HCT116 (cell line): ENCODE results near the gene CETN1. TPM values are rescaled to one million over a fixed set of nuclear protein-coding genes. Genes with fewer than 3 reads are reported as not detected.

ENCODE experiments used
- ATAC-seq: fragments of 200-7000 bp; cut with Tn5 transposase; 2 replicates; pipeline ENCODE4 v1.9.1; 2020; ENCODE audit warnings: mild to moderate bottlenecking, moderate library complexity
- BruUV-seq: library from RNA; stranded (reverse); fragments of 400-500 nt; replicated peaks from 2 replicates; lab custom pipeline; 2021; lab: Mats Ljungman, UMichigan
- CTCF ChIA-PET: fragments of 300-600 bp; sonication (Branson Sonifier 250); formaldehyde crosslinking; loops from one replicate; lab custom pipeline; 2021; ENCODE audit warnings: antibody characterized with exemption; lab: Charles Lee
- POLR2A ChIA-PET: fragments of 300-600, 350-600 bp; sonication (Branson Sonifier 250); formaldehyde crosslinking; loops from one replicate; lab custom pipeline; 2021; ENCODE audit warnings: antibody characterized with exemption; lab: Charles Lee
- RAD21 ChIA-PET, 2 experiments: fragments of 300-600 bp; sonication (Branson Sonifier 250); formaldehyde crosslinking; loops; one replicate each; lab custom pipeline; 2023; ENCODE audit warnings: low total read pairs in 2 of 2; ENCODE audit not compliant: uncharacterized antibody in 2 of 2, unreplicated experiment in 2 of 2, low non-redundant PET in 1 of 2; lab: Charles Lee
- DNase-seq: peaks from one replicate; pipeline ENCODE4 v3.0.0-alpha.2; 2010; ENCODE audit warnings: low read depth, low spot score
- H2AFZ ChIP-seq: fragments of 200-600 bp; shearing (Covaris generic), sonication (generic); 2 replicates; pipeline ENCODE4 v1.6.1; 2017; ENCODE audit warnings: low read depth, mixed run types, mixed read lengths, antibody characterized with exemption, low read length; ENCODE audit not compliant: poor library complexity, severe bottlenecking
- H3K27ac ChIP-seq: 2 replicates; pipeline ENCODE4 v1.5.1; 2012; ENCODE audit warnings: low read depth, low read length
- H3K27me3 ChIP-seq: fragments of 200-600 bp; sonication (generic); 2 replicates; pipeline ENCODE4 v1.6.1; 2016; ENCODE audit warnings: mixed run types, low read length, mixed read lengths; ENCODE audit not compliant: insufficient read depth
- H3K36me3 ChIP-seq, 2 experiments: fragments of 200-500 bp in 1 of 2; fragments of 200-600 bp in 1 of 2; sonication (Bioruptor generic) in 1 of 2; sonication (generic) in 1 of 2; 2 replicates each; pipeline versions ENCODE4 v1.5.1 to v1.6.1; 2014 to 2016; ENCODE audit warnings: low read length in 2 of 2, inconsistent platforms in 1 of 2, mixed read lengths in 1 of 2, mixed run types in 1 of 2; ENCODE audit not compliant: insufficient read depth in 2 of 2, control insufficient read depth in 1 of 2
- H3K4me1 ChIP-seq, 2 experiments: fragments of 200-600 bp in 1 of 2; sonication (generic) in 1 of 2; 2 replicates each; pipeline versions ENCODE4 v1.5.1 to v1.6.1; 2012 to 2017; ENCODE audit warnings: low read length in 2 of 2, inconsistent platforms in 1 of 2, mild to moderate bottlenecking in 1 of 2, mixed read lengths in 1 of 2, mixed run types in 1 of 2, moderate library complexity in 1 of 2; ENCODE audit not compliant: insufficient read depth in 2 of 2, control insufficient read depth in 1 of 2
- H3K4me2 ChIP-seq: fragments of 200-600 bp; sonication (generic); 2 replicates; pipeline ENCODE4 v1.6.1; 2017; ENCODE audit warnings: mixed run types, low read length, mixed read lengths
- H3K4me3 ChIP-seq, 2 experiments: fragments of 200-600 bp in 1 of 2; sonication (generic) in 1 of 2; replicated peaks in 1 of 2; 2 replicates each; pipeline ENCODE4 v1.5.1; 2011 to 2016; ENCODE audit warnings: low read length in 2 of 2, control low read depth in 1 of 2, low read depth in 1 of 2, mild to moderate bottlenecking in 1 of 2, mixed read lengths in 1 of 2, mixed run types in 1 of 2
- H3K79me2 ChIP-seq: fragments of 200-600 bp; sonication (generic); 2 replicates; pipeline ENCODE4 v1.6.1; 2017; ENCODE audit warnings: mild to moderate bottlenecking, mixed run types, low read length, moderate library complexity, mixed read lengths; ENCODE audit not compliant: insufficient read depth
- H3K9ac ChIP-seq: fragments of 200-600 bp; sonication (generic); 2 replicates; pipeline ENCODE4 v1.6.1; 2016; ENCODE audit warnings: low read length, mixed read lengths
- H3K9me2 ChIP-seq: fragments of 200-600 bp; sonication (generic), shearing (Covaris generic); 2 replicates; pipeline ENCODE4 v1.6.1; 2017; ENCODE audit warnings: mixed run types, mild to moderate bottlenecking, moderate library complexity; ENCODE audit not compliant: insufficient read depth
- H3K9me3 ChIP-seq, 2 experiments: fragments of 200-500 bp in 1 of 2; fragments of 200-600 bp in 1 of 2; sonication (Bioruptor generic) in 1 of 2; sonication (generic) in 1 of 2; 2 replicates each; pipeline ENCODE4 v1.6.1; 2014 to 2017; ENCODE audit warnings: low read length in 2 of 2, mixed read lengths in 2 of 2, inconsistent platforms in 1 of 2, low read depth in 1 of 2, mild to moderate bottlenecking in 1 of 2, mixed run types in 1 of 2, moderate library complexity in 1 of 2; ENCODE audit not compliant: control insufficient read depth in 1 of 2, insufficient read depth in 1 of 2
- H4K20me1 ChIP-seq: fragments of 200-600 bp; sonication (generic), shearing (Covaris generic); 2 replicates; pipeline ENCODE4 v1.6.1; 2017; ENCODE audit warnings: mixed run types, mild to moderate bottlenecking, moderate library complexity; ENCODE audit not compliant: insufficient read depth
- CBX3 ChIP-seq: IDR thresholded peaks from 2 replicates; pipeline ENCODE4 v1.6.1; 2012; ENCODE audit warnings: low read depth
- CEBPB ChIP-seq: IDR thresholded peaks from 2 replicates; pipeline ENCODE4 v1.6.1; 2012; ENCODE audit warnings: low read depth
- EGR1 ChIP-seq: IDR thresholded peaks from 2 replicates; pipeline ENCODE4 v1.6.1; 2012; ENCODE audit warnings: low read depth
- ELF1 ChIP-seq: IDR thresholded peaks from 2 replicates; pipeline ENCODE4 v1.6.1; 2012; ENCODE audit warnings: low read depth, borderline replicate concordance
- EZH2 ChIP-seq: fragments of 200-600 bp; sonication (generic); IDR thresholded peaks from 2 replicates; pipeline ENCODE4 v1.6.1; 2017; ENCODE audit warnings: antibody characterized with exemption, mixed run types
- EZH2phosphoT487 ChIP-seq: fragments of 200-600 bp; IDR thresholded peaks from 2 replicates; pipeline ENCODE4 v1.6.1; 2018; ENCODE audit warnings: antibody characterized with exemption, borderline replicate concordance
- FOSL1 ChIP-seq: IDR thresholded peaks from 2 replicates; pipeline ENCODE4 v1.6.1; 2012; ENCODE audit warnings: low read depth
- POLR2A ChIP-seq: IDR thresholded peaks from 2 replicates; pipeline ENCODE4 v1.7.0; 2011; ENCODE audit warnings: borderline replicate concordance; ENCODE audit not compliant: insufficient read depth, insufficient read length; ENCODE audit errors: extremely low read depth
- POLR2AphosphoS5 ChIP-seq: IDR thresholded peaks from 2 replicates; pipeline ENCODE4 v1.6.1; 2011; ENCODE audit warnings: mild to moderate bottlenecking, low read depth, low read length, moderate library complexity
- RAD21 ChIP-seq: IDR thresholded peaks from 2 replicates; pipeline ENCODE4 v1.6.1; 2012; ENCODE audit warnings: low read depth, mild to moderate bottlenecking
- SIN3A ChIP-seq: IDR thresholded peaks from 2 replicates; pipeline ENCODE4 v1.6.1; 2012; ENCODE audit warnings: low read depth
- SRF ChIP-seq: IDR thresholded peaks from 2 replicates; pipeline ENCODE4 v1.6.1; 2012; ENCODE audit warnings: low read depth
- TCF7L2 ChIP-seq: IDR thresholded peaks from 2 replicates; pipeline ENCODE4 v1.7.0; 2011; ENCODE audit warnings: borderline replicate concordance, inconsistent platforms; ENCODE audit not compliant: insufficient read depth, insufficient read length; ENCODE audit errors: extremely low read depth
- YY1 ChIP-seq: IDR thresholded peaks from 2 replicates; pipeline ENCODE4 v1.6.1; 2011; ENCODE audit warnings: low read length, low read depth, moderate library complexity, mild to moderate bottlenecking; ENCODE audit not compliant: insufficient replicate concordance; ENCODE audit errors: extremely low read depth
- ZFX ChIP-seq: fragments of 450-650 bp; IDR thresholded peaks from 2 replicates; pipeline ENCODE4 v1.6.1; 2017
- ZNF274 ChIP-seq: fragments of 200-500 bp; sonication (Bioruptor generic); IDR thresholded peaks from 2 replicates; pipeline ENCODE4 v1.6.1; 2014; ENCODE audit warnings: mild to moderate bottlenecking, low read depth, low read length, inconsistent platforms
- intact Hi-C: fragments of 100-400 bp; cut with micrococcal nuclease; formaldehyde crosslinking; loops from 2 replicates; pipeline ENCODE4 v1.10.0; 2022
- total RNA-seq: library from RNA; stranded (reverse); gene quantifications from one replicate; pipeline ENCODE4 v1.2.1, GENCODE V29; 2021; ENCODE audit not compliant: unreplicated experiment
- TF ChIP-seq, protein P1 (sequence below): IDR thresholded peaks from 2 replicates; pipeline ENCODE4 v1.6.1; 2012
- TF ChIP-seq, protein P2 (sequence below): IDR thresholded peaks from 2 replicates; pipeline ENCODE4 v1.6.1; 2012
- TF ChIP-seq, protein P3 (sequence below), 3 experiments: fragments of 200-600 bp in 1 of 3; sonication (generic) in 1 of 3; IDR thresholded peaks in 2 of 3; conservative IDR thresholded peaks in 1 of 3; 2 replicates each; pipeline ENCODE4 v1.5.1; 2012 to 2017; ENCODE audit warnings: low read depth in 2 of 3, low read length in 2 of 3, antibody characterized with exemption in 1 of 3, borderline replicate concordance in 1 of 3, control low read depth in 1 of 3, mild to moderate bottlenecking in 1 of 3, mixed read lengths in 1 of 3, mixed run types in 1 of 3, moderate library complexity in 1 of 3; ENCODE audit not compliant: insufficient read depth in 1 of 3
- TF ChIP-seq, protein P4 (sequence below): IDR thresholded peaks from 2 replicates; pipeline ENCODE4 v1.6.1; 2012; ENCODE audit warnings: low read depth

The CETN1 gene
- total RNA-seq, 1 experiment from 2014 or later = not detected

DNA sequence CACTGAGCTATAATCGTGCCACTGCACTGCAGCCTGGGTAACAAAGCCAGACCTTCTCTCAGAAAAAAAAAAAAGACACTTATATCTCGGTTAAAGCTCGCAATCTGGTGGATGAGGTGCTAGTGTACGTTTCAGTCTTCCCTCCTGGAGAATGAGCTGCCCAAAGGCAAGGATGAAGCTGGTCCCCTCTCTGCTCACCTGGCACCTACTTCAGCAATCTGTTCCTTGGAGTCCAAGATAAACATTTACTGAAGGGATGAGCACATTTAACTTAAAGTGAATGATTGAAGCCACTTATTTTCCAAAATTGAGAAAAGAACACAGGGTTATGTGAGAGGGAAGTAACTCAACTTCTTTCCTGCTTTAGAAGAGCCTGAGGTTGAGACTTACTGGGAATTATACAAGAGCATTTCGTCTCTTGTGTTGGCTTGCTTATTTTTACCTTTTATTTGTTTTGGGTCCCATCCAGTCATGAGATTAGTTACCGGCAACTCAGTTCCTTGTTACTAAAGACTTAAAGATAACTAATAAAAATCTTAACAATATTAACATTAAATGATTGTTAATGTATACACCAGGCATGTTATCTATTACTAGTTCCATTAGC lies 46.1 kb upstream of the CETN1 start:
- no peak for TF ChIP-seq EGR1
- no peak for TF ChIP-seq RAD21
- TF ChIP-seq, protein P1, sequence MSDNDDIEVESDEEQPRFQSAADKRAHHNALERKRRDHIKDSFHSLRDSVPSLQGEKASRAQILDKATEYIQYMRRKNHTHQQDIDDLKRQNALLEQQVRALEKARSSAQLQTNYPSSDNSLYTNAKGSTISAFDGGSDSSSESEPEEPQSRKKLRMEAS = no peak
- no peak for TF ChIP-seq POLR2A
- TF ChIP-seq ZFX = no peak
- no peak for TF ChIP-seq CEBPB
- no peak for TF ChIP-seq TCF7L2
- TF ChIP-seq YY1 = no peak
- no peak for TF ChIP-seq ZNF274
- TF ChIP-seq EZH2phosphoT487 = no peak
- TF ChIP-seq, protein P2, sequence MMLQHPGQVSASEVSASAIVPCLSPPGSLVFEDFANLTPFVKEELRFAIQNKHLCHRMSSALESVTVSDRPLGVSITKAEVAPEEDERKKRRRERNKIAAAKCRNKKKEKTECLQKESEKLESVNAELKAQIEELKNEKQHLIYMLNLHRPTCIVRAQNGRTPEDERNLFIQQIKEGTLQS = no peak
- TF ChIP-seq, protein P3, sequence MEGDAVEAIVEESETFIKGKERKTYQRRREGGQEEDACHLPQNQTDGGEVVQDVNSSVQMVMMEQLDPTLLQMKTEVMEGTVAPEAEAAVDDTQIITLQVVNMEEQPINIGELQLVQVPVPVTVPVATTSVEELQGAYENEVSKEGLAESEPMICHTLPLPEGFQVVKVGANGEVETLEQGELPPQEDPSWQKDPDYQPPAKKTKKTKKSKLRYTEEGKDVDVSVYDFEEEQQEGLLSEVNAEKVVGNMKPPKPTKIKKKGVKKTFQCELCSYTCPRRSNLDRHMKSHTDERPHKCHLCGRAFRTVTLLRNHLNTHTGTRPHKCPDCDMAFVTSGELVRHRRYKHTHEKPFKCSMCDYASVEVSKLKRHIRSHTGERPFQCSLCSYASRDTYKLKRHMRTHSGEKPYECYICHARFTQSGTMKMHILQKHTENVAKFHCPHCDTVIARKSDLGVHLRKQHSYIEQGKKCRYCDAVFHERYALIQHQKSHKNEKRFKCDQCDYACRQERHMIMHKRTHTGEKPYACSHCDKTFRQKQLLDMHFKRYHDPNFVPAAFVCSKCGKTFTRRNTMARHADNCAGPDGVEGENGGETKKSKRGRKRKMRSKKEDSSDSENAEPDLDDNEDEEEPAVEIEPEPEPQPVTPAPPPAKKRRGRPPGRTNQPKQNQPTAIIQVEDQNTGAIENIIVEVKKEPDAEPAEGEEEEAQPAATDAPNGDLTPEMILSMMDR (IDR thresholded peaks at IDR 0.05 in 2 of 3, conservative IDR thresholded peaks at IDR 0.05 in 1 of 3; ENCODE audit: borderline replicate concordance in 1 of 3, insufficient read depth in 1 of 3, low read depth in 2 of 3, low read length in 2 of 3) = no peak
- TF ChIP-seq SIN3A = no peak
- TF ChIP-seq SRF = no peak
- no peak for TF ChIP-seq ELF1
- no peak for TF ChIP-seq POLR2AphosphoS5
- no peak for TF ChIP-seq FOSL1
- TF ChIP-seq CBX3 = no peak
- TF ChIP-seq, protein P4, sequence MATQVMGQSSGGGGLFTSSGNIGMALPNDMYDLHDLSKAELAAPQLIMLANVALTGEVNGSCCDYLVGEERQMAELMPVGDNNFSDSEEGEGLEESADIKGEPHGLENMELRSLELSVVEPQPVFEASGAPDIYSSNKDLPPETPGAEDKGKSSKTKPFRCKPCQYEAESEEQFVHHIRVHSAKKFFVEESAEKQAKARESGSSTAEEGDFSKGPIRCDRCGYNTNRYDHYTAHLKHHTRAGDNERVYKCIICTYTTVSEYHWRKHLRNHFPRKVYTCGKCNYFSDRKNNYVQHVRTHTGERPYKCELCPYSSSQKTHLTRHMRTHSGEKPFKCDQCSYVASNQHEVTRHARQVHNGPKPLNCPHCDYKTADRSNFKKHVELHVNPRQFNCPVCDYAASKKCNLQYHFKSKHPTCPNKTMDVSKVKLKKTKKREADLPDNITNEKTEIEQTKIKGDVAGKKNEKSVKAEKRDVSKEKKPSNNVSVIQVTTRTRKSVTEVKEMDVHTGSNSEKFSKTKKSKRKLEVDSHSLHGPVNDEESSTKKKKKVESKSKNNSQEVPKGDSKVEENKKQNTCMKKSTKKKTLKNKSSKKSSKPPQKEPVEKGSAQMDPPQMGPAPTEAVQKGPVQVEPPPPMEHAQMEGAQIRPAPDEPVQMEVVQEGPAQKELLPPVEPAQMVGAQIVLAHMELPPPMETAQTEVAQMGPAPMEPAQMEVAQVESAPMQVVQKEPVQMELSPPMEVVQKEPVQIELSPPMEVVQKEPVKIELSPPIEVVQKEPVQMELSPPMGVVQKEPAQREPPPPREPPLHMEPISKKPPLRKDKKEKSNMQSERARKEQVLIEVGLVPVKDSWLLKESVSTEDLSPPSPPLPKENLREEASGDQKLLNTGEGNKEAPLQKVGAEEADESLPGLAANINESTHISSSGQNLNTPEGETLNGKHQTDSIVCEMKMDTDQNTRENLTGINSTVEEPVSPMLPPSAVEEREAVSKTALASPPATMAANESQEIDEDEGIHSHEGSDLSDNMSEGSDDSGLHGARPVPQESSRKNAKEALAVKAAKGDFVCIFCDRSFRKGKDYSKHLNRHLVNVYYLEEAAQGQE = no peak
- TF ChIP-seq EZH2 = no peak
- TF ChIP-seq, all 23 proteins: peak for 0
- no TSS peak for BruUV-seq
- H3K27ac ChIP-seq = no peak overlapping the region
- no peak overlapping the region for H3K9ac ChIP-seq
- H3K9me2 ChIP-seq = no peaks in the 10 kb centered on the region
- POLR2A ChIA-PET = no interaction called here
- no peaks in the 10 kb centered on the region for H4K20me1 ChIP-seq
- no peak overlapping the region for H3K4me3 ChIP-seq
- no peaks in the 10 kb centered on the region for H3K79me2 ChIP-seq
- CTCF ChIA-PET = no interaction called here
- RAD21 ChIA-PET = no interaction called here
- H3K4me2 ChIP-seq = no peak overlapping the region
- H2AFZ ChIP-seq = no peak overlapping the region
- peaks cover 0 to 5% of the 10 kb centered on the region in 2 experiments; a peak in 1 of 4 replicates for H3K4me1 ChIP-seq
- DNase-seq = no peak
- H3K9me3 ChIP-seq = no peaks in the 10 kb centered on the region
- no peaks in the 10 kb centered on the region for H3K27me3 ChIP-seq
- H3K36me3 ChIP-seq = no peaks in the 10 kb centered on the region
- no peak for ATAC-seq
- intact Hi-C loops = no loop called here
